Liver (tissue), 9 donors: Measurements from ENCODE around the gene SLC12A3. TPM values are rescaled to one million over a fixed set of nuclear protein-coding genes. Genes with fewer than 3 reads are reported as not detected.

Source experiments
- DNase-seq: peaks from one replicate; pipeline ENCODE4 v3.0.0-alpha.2; 2017; ENCODE audit warnings: low spot score
- H3K27ac ChIP-seq, 2 donors: one replicate each; pipeline ENCODE4 v1.7.0; 2013; ENCODE audit warnings: inconsistent platforms in 2 of 2, low read length in 2 of 2, control low read depth in 1 of 2, low read depth in 1 of 2, mild to moderate bottlenecking in 1 of 2
- H3K27me3 ChIP-seq, 4 donors: one replicate each; pipeline versions ENCODE4 v1.6.1 to v1.7.0; 2013; ENCODE audit warnings: low read length in 3 of 4, inconsistent platforms in 1 of 4, mild to moderate bottlenecking in 1 of 4, moderate library complexity in 1 of 4; ENCODE audit not compliant: control insufficient read depth in 4 of 4, insufficient read depth in 4 of 4
- H3K36me3 ChIP-seq, 4 donors: one replicate each; pipeline versions ENCODE4 v1.6.1 to v1.7.0; 2013; ENCODE audit warnings: low read length in 3 of 4, mild to moderate bottlenecking in 3 of 4, low read depth in 1 of 4, moderate library complexity in 1 of 4; ENCODE audit not compliant: control insufficient read depth in 4 of 4, insufficient read depth in 3 of 4
- H3K4me1 ChIP-seq, 4 donors: one replicate each; pipeline versions ENCODE4 v1.6.1 to v1.7.0; 2013; ENCODE audit warnings: low read length in 3 of 4, mild to moderate bottlenecking in 3 of 4, moderate library complexity in 1 of 4; ENCODE audit not compliant: control insufficient read depth in 4 of 4, insufficient read depth in 4 of 4
- H3K4me3 ChIP-seq, 3 donors: one replicate each; pipeline versions ENCODE4 v1.6.1 to v1.7.0; 2013; ENCODE audit warnings: low read length in 3 of 3, control low read depth in 1 of 3, low read depth in 1 of 3, mild to moderate bottlenecking in 1 of 3
- H3K9ac ChIP-seq, 2 donors: one replicate each; pipeline ENCODE4 v1.7.0; 2013; ENCODE audit warnings: low read length in 2 of 2, mild to moderate bottlenecking in 2 of 2, moderate library complexity in 2 of 2, control low read depth in 1 of 2, low read depth in 1 of 2
- H3K9me3 ChIP-seq, 4 donors: one replicate each; pipeline versions ENCODE4 v1.6.1 to v1.7.0; 2013; ENCODE audit warnings: low read length in 3 of 4; ENCODE audit not compliant: control insufficient read depth in 4 of 4
- ATF3 ChIP-seq: IDR thresholded peaks from 2 replicates; pipeline ENCODE4 v1.6.1; 2016; ENCODE audit warnings: antibody characterized with exemption
- CTCF ChIP-seq: fragments of 150-350 bp; IDR thresholded peaks from 2 replicates; pipeline ENCODE4 v1.5.1; 2017; ENCODE audit warnings: improper control_type of control experiment, low read depth, low read length; ENCODE audit not compliant: missing input control
- EGR1 ChIP-seq, 2 donors: IDR thresholded peaks; 2 replicates each; pipeline ENCODE4 v1.6.1; 2016 to 2018; ENCODE audit warnings: antibody characterized with exemption in 2 of 2, low read depth in 2 of 2
- FOXA1 ChIP-seq: IDR thresholded peaks from 2 replicates; pipeline ENCODE4 v1.6.1; 2016; ENCODE audit warnings: antibody characterized with exemption
- FOXA2 ChIP-seq: IDR thresholded peaks from 2 replicates; pipeline ENCODE4 v1.6.1; 2016; ENCODE audit warnings: antibody characterized with exemption
- GABPA ChIP-seq, 2 donors: IDR thresholded peaks in 1 of 2; conservative IDR thresholded peaks in 1 of 2; 2 replicates each; pipeline ENCODE4 v1.6.1; 2016; ENCODE audit warnings: antibody characterized with exemption in 2 of 2, mild to moderate bottlenecking in 1 of 2, moderate library complexity in 1 of 2
- HNF4A ChIP-seq, 2 donors: conservative IDR thresholded peaks; 2 replicates each; pipeline ENCODE4 v1.6.1; 2016; ENCODE audit warnings: antibody characterized with exemption in 2 of 2, mild to moderate bottlenecking in 2 of 2
- HNF4G ChIP-seq: IDR thresholded peaks from 2 replicates; pipeline ENCODE4 v1.6.1; 2016; ENCODE audit warnings: antibody characterized with exemption
- JUND ChIP-seq, 2 donors: IDR thresholded peaks; 2 replicates each; pipeline ENCODE4 v1.6.1; 2016; ENCODE audit warnings: antibody characterized with exemption in 2 of 2
- MAX ChIP-seq: IDR thresholded peaks from 2 replicates; pipeline ENCODE4 v1.6.1; 2016; ENCODE audit warnings: antibody characterized with exemption
- NR2F2 ChIP-seq: IDR thresholded peaks from 2 replicates; pipeline ENCODE4 v1.6.1; 2016; ENCODE audit warnings: antibody characterized with exemption
- RAD21 ChIP-seq, 2 donors: IDR thresholded peaks; 2 replicates each; pipeline ENCODE4 v1.6.1; 2016; ENCODE audit warnings: antibody characterized with exemption in 2 of 2, mild to moderate bottlenecking in 2 of 2
- REST ChIP-seq: IDR thresholded peaks from 2 replicates; pipeline ENCODE4 v1.6.1; 2016; ENCODE audit warnings: antibody characterized with exemption, mild to moderate bottlenecking
- RXRA ChIP-seq, 2 donors: IDR thresholded peaks; 2 replicates each; pipeline ENCODE4 v1.6.1; 2017 to 2018; ENCODE audit warnings: antibody characterized with exemption in 2 of 2, mild to moderate bottlenecking in 1 of 2
- SP1 ChIP-seq: IDR thresholded peaks from 2 replicates; pipeline ENCODE4 v1.6.1; 2018; ENCODE audit warnings: antibody characterized with exemption, mild to moderate bottlenecking
- TAF1 ChIP-seq: conservative IDR thresholded peaks from 2 replicates; pipeline ENCODE4 v1.6.1; 2016; ENCODE audit warnings: antibody characterized with exemption, mild to moderate bottlenecking
- YY1 ChIP-seq: IDR thresholded peaks from 2 replicates; pipeline ENCODE4 v1.6.1; 2016; ENCODE audit warnings: antibody characterized with exemption, mild to moderate bottlenecking
- ZBTB33 ChIP-seq: IDR thresholded peaks from 2 replicates; pipeline ENCODE4 v1.6.1; 2016; ENCODE audit warnings: antibody characterized with exemption
- WGBS: extraction: QIAGEN DNeasy Blood & Tissue Kit; methylation state at CpG from one replicate; pipeline ENCODE4 v1.1.7; 2013; 5-methylcytosine and 5-hydroxymethylcytosine counted together
- polyA plus RNA-seq, 2 donors: library from polyadenylated mRNA; stranded (reverse) in 1 of 2; unstranded in 1 of 2; fragments of 200-250 nt in 1 of 2; fragments of >200 nt in 1 of 2; fragmentation: Nextera tagmentation in 1 of 2; extraction: Ambion mirVana in 1 of 2; gene quantifications; one replicate each; pipeline versions ENCODE4 v1.2.1 to v1.2.3, GENCODE V29; 2013 to 2015
- total RNA-seq, 2 donors: library from RNA; depleted of rRNA; stranded (reverse); fragments of >200 nt; gene quantifications; one replicate each; pipeline ENCODE4 v1.2.3, GENCODE V29; 2014
- donor health status: healthy.
- donor health status: healthy.
- donor health status: healthy.
- donor health status: healthy.
- donor health status: healthy.

Gene SLC12A3
- total and polyA plus RNA-seq, 4 donors, result 0.09 TPM; not detected in 3

- no peak for DNase-seq
- TF ChIP-seq HNF4G, result no peak
- TF ChIP-seq FOXA1, result no peak
- TF ChIP-seq MAX, result no peak
- TF ChIP-seq YY1, result no peak
- Histone ChIP-seq H3K27me3 (no peaks in the 10 kb centered on the region), H3K9me3 (no peaks in the 10 kb centered on the region), H3K36me3 (no peaks in the 10 kb centered on the region), H3K27ac (no peak overlapping the region), H3K4me3 (no peak overlapping the region), H3K9ac (no peak overlapping the region), H3K4me1 (no peaks in the 10 kb centered on the region)
- 96% methylated on average over 14 of the region's 14 CpGs for whole genome bisulfite sequencing
Observed at GRCh38 chr16:56870276-56870888, 5.4 kb downstream of the SLC12A3 start.

- DNase-seq, result no peak
- Histone ChIP-seq H3K9ac (no peak overlapping the region), H3K36me3 (no peaks in the 10 kb centered on the region), H3K4me3 (no peak overlapping the region), H3K9me3 (no peaks in the 10 kb centered on the region), H3K27me3 (no peaks in the 10 kb centered on the region), H3K27ac (no peak overlapping the region), H3K4me1 (no peaks in the 10 kb centered on the region)
- TF ChIP-seq FOXA1 (no peak), ATF3 (no peak), MAX (no peak), GABPA (IDR thresholded peaks at IDR 0.05 in 1 of 2, conservative IDR thresholded peaks at IDR 0.05 in 1 of 2) (no peak), EGR1 (IDR thresholded peaks at IDR 0.05; ENCODE audit: low read depth in 2 of 2) (no peak), ZBTB33 (no peak), RXRA (IDR thresholded peaks at IDR 0.05) (no peak), YY1 (no peak), HNF4A (conservative IDR thresholded peaks at IDR 0.05) (no peak), JUND (IDR thresholded peaks at IDR 0.05) (no peak), REST (no peak), CTCF (no peak), TAF1 (no peak), FOXA2 (no peak), SP1 (no peak), HNF4G (no peak), RAD21 (IDR thresholded peaks at IDR 0.05) (no peak), NR2F2 (no peak)
- 81% methylated on average over 7 of the region's 7 CpGs for WGBS
Observed at GRCh38 chr16:56871172-56871593, 6.2 kb downstream of the SLC12A3 start.
